ENCODE data around the gene PAPPA2. TPM values are rescaled to one million over a fixed set of nuclear protein-coding genes. Genes with fewer than 3 reads are reported as not detected.

PAPPA2 gene
- total and polyA plus RNA-seq, 9 of the 15 experiments (the other 6 are each of a cell fraction or from before 2014, with no cell fraction given) = 0.01 to 0.15 (median 0.05) TPM; not detected in 2

DNA sequence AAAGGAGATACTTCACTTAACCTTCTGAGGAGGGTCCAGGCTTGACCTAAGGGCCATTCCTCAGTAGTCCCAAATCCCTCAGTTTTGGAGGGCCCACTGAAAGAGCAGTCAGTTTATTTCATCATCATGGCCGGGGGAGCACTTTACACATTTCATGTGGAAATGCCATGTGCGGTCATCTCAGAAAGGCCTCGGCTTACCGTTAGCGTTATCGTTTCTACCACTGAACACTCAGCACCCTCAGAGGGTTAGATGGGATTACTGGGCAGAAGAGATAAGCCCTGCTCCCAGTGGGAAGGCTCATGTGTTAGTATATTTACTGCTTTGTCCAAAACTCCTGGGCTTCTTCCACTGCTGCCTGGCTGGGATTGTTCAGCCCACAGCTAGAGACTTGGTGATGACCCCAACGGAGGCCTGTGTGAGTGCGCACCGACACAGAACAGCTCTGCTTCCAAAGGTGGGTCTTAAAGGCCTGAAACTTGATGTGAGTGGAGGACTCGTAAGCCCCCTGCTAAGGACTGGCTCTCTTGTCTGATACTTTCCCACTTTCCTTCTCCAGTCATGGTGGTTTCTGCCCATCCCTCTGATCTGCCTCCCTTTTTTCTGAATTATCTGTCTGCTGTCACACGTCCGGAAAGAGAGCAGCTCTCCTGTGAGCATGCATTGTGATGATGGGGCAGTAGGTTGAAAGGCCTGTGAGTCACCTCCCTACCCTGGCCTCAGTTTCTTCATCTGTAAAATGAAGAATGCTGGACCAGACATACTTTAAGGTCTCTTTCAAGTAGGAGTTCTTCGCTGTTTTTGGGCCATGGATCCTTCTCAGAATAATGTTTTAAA is 417.0 kb downstream of the PAPPA2 start (continued):
- peak; percentile 82 for TF ChIP-seq MEIS2 (IDR thresholded peaks at IDR 0.05; ENCODE audit: partially characterized antibody)
- TF ChIP-seq, protein P1, sequence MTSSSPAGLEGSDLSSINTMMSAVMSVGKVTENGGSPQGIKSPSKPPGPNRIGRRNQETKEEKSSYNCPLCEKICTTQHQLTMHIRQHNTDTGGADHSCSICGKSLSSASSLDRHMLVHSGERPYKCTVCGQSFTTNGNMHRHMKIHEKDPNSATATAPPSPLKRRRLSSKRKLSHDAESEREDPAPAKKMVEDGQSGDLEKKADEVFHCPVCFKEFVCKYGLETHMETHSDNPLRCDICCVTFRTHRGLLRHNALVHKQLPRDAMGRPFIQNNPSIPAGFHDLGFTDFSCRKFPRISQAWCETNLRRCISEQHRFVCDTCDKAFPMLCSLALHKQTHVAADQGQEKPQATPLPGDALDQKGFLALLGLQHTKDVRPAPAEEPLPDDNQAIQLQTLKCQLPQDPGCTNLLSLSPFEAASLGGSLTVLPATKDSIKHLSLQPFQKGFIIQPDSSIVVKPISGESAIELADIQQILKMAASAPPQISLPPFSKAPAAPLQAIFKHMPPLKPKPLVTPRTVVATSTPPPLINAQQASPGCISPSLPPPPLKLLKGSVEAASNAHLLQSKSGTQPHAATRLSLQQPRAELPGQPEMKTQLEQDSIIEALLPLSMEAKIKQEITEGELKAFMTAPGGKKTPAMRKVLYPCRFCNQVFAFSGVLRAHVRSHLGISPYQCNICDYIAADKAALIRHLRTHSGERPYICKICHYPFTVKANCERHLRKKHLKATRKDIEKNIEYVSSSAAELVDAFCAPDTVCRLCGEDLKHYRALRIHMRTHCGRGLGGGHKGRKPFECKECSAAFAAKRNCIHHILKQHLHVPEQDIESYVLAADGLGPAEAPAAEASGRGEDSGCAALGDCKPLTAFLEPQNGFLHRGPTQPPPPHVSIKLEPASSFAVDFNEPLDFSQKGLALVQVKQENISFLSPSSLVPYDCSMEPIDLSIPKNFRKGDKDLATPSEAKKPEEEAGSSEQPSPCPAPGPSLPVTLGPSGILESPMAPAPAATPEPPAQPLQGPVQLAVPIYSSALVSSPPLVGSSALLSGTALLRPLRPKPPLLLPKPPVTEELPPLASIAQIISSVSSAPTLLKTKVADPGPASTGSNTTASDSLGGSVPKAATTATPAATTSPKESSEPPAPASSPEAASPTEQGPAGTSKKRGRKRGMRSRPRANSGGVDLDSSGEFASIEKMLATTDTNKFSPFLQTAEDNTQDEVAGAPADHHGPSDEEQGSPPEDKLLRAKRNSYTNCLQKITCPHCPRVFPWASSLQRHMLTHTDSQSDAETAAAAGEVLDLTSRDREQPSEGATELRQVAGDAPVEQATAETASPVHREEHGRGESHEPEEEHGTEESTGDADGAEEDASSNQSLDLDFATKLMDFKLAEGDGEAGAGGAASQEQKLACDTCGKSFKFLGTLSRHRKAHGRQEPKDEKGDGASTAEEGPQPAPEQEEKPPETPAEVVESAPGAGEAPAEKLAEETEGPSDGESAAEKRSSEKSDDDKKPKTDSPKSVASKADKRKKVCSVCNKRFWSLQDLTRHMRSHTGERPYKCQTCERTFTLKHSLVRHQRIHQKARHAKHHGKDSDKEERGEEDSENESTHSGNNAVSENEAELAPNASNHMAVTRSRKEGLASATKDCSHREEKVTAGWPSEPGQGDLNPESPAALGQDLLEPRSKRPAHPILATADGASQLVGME (CRISPR knock-in tag; IDR thresholded peaks at IDR 0.05) = no peak
- TF ChIP-seq NR2C2 (CRISPR knock-in tag; IDR thresholded peaks at IDR 0.05) = no peak
- TF ChIP-seq NR2C2 (tag; IDR thresholded peaks at IDR 0.05) = no peak; the same call in 1 of the 2 replicates
- TF ChIP-seq, protein P2, sequence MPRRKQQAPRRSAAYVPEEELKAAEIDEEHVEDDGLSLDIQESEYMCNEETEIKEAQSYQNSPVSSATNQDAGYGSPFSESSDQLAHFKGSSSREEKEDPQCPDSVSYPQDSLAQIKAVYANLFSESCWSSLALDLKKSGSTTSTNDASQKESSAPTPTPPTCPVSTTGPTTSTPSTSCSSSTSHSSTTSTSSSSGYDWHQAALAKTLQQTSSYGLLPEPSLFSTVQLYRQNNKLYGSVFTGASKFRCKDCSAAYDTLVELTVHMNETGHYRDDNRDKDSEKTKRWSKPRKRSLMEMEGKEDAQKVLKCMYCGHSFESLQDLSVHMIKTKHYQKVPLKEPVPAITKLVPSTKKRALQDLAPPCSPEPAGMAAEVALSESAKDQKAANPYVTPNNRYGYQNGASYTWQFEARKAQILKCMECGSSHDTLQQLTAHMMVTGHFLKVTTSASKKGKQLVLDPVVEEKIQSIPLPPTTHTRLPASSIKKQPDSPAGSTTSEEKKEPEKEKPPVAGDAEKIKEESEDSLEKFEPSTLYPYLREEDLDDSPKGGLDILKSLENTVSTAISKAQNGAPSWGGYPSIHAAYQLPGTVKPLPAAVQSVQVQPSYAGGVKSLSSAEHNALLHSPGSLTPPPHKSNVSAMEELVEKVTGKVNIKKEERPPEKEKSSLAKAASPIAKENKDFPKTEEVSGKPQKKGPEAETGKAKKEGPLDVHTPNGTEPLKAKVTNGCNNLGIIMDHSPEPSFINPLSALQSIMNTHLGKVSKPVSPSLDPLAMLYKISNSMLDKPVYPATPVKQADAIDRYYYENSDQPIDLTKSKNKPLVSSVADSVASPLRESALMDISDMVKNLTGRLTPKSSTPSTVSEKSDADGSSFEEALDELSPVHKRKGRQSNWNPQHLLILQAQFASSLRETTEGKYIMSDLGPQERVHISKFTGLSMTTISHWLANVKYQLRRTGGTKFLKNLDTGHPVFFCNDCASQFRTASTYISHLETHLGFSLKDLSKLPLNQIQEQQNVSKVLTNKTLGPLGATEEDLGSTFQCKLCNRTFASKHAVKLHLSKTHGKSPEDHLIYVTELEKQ (CRISPR knock-in tag; IDR thresholded peaks at IDR 0.05) = no peak
- no peak for TF ChIP-seq ZNF764 (CRISPR knock-in tag; IDR thresholded peaks at IDR 0.05; ENCODE audit: low read depth)
- peak; percentile 95 for TF ChIP-seq CCNT2 (IDR thresholded peaks at IDR 0.05; ENCODE audit: borderline replicate concordance, extremely low read depth, insufficient read length, low read depth, low read length)
- no peak for TF ChIP-seq PHTF2 (CRISPR knock-in tag; IDR thresholded peaks at IDR 0.05)
- TF ChIP-seq NFXL1 (CRISPR knock-in tag; IDR thresholded peaks at IDR 0.05) = no peak
- TF ChIP-seq, protein P3, sequence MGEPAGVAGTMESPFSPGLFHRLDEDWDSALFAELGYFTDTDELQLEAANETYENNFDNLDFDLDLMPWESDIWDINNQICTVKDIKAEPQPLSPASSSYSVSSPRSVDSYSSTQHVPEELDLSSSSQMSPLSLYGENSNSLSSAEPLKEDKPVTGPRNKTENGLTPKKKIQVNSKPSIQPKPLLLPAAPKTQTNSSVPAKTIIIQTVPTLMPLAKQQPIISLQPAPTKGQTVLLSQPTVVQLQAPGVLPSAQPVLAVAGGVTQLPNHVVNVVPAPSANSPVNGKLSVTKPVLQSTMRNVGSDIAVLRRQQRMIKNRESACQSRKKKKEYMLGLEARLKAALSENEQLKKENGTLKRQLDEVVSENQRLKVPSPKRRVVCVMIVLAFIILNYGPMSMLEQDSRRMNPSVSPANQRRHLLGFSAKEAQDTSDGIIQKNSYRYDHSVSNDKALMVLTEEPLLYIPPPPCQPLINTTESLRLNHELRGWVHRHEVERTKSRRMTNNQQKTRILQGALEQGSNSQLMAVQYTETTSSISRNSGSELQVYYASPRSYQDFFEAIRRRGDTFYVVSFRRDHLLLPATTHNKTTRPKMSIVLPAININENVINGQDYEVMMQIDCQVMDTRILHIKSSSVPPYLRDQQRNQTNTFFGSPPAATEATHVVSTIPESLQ (CRISPR knock-in tag; IDR thresholded peaks at IDR 0.05) = no peak
- no peak for TF ChIP-seq PPARD (CRISPR knock-in tag; IDR thresholded peaks at IDR 0.05)
- TF ChIP-seq NFATC3 (IDR thresholded peaks at IDR 0.05) = no peak
- TF ChIP-seq TAL1 (IDR thresholded peaks at IDR 0.05) = peak; percentile 97
- TF ChIP-seq BMI1 (IDR thresholded peaks at IDR 0.05; ENCODE audit: low read length) = no peak
- no peak for TF ChIP-seq NFE2L1 (tag; IDR thresholded peaks at IDR 0.05; ENCODE audit: borderline replicate concordance, low read depth)
- TF ChIP-seq FOXA3 (CRISPR knock-in tag; conservative IDR thresholded peaks at IDR 0.05 in 1 of 2, IDR thresholded peaks at IDR 0.05 in 1 of 2) = no peak; a peak in 2 of 4 replicates
